DOHH2 (cell line): ENCODE data around the gene PRKN.

ENCODE experiments used
- H3F3A ChIP-seq: fragments of 200-600 bp; sonication (generic), shearing (Covaris generic); 2 replicates; pipeline ENCODE4 v1.6.0; 2016; ENCODE audit warnings: antibody characterized with exemption, mild to moderate bottlenecking; ENCODE audit not compliant: control insufficient read depth, insufficient read depth
- H3K27ac ChIP-seq: fragments of 200-600 bp; sonication (generic); 2 replicates; pipeline ENCODE4 v1.5.1; 2014; ENCODE audit warnings: low read depth, mild to moderate bottlenecking, low read length, moderate library complexity
- H3K27me3 ChIP-seq: fragments of 200-600 bp; sonication (generic); 2 replicates; pipeline ENCODE4 v1.6.1; 2014; ENCODE audit warnings: mild to moderate bottlenecking, low read length, mixed read lengths; ENCODE audit not compliant: control insufficient read depth
- H3K36me3 ChIP-seq: fragments of 200-600 bp; sonication (generic); 2 replicates; pipeline ENCODE4 v1.6.1; 2014; ENCODE audit warnings: mild to moderate bottlenecking, low read length, moderate library complexity, mixed read lengths; ENCODE audit not compliant: control insufficient read depth
- H3K4me1 ChIP-seq: fragments of 200-600 bp; sonication (generic); 2 replicates; pipeline ENCODE4 v1.6.1; 2014; ENCODE audit warnings: mild to moderate bottlenecking, low read length, mixed read lengths; ENCODE audit not compliant: control insufficient read depth
- H3K4me2 ChIP-seq: fragments of 200-600 bp; sonication (generic); 2 replicates; pipeline ENCODE4 v1.6.0; 2014; ENCODE audit warnings: mild to moderate bottlenecking, low read length, moderate library complexity
- H3K4me3 ChIP-seq: fragments of 200-600 bp; sonication (generic); 2 replicates; pipeline ENCODE4 v1.5.1; 2014; ENCODE audit warnings: mild to moderate bottlenecking, low read length, mixed read lengths
- H3K79me2 ChIP-seq: fragments of 200-600 bp; sonication (generic); 2 replicates; pipeline ENCODE4 v1.6.1; 2014; ENCODE audit warnings: mild to moderate bottlenecking, low read length, mixed read lengths; ENCODE audit not compliant: control insufficient read depth
- H3K9me2 ChIP-seq: fragments of 200-600 bp; sonication (generic); replicated peaks from 2 replicates; pipeline ENCODE4 v1.6.1; 2014; ENCODE audit warnings: mild to moderate bottlenecking, low read length, mixed read lengths; ENCODE audit not compliant: control insufficient read depth
- H3K9me3 ChIP-seq: fragments of 200-600 bp; sonication (generic); 2 replicates; pipeline ENCODE4 v1.6.1; 2014; ENCODE audit warnings: antibody characterized with exemption, low read length, mixed read lengths; ENCODE audit not compliant: control insufficient read depth, insufficient read depth
- H4K20me1 ChIP-seq: fragments of 200-600 bp; sonication (generic); 2 replicates; pipeline ENCODE4 v1.6.0; 2014; ENCODE audit warnings: low read depth, mild to moderate bottlenecking, antibody characterized with exemption, low read length, moderate library complexity; ENCODE audit not compliant: control insufficient read depth, insufficient read depth
- CTCF ChIP-seq: fragments of 200-600 bp; sonication (generic); IDR thresholded peaks from one replicate; pipeline ENCODE4 v1.5.1; 2014; ENCODE audit warnings: antibody characterized with exemption, mild to moderate bottlenecking, low read depth, low read length; ENCODE audit not compliant: poor library complexity, severe bottlenecking
- EZH2phosphoT487 ChIP-seq: fragments of 200-600 bp; sonication (generic); IDR thresholded peaks from 2 replicates; pipeline ENCODE4 v1.6.1; 2017; ENCODE audit warnings: borderline replicate concordance, mild to moderate bottlenecking, antibody characterized with exemption, low read length, moderate library complexity, mixed read lengths

The PRKN gene

GRCh38 chr6:161772176-161772575, 955.4 kb downstream of the PRKN start:
- H3K4me1 ChIP-seq: no peaks in the 10 kb centered on the region
- H3K9me3 ChIP-seq: no peaks in the 10 kb centered on the region
- TF ChIP-seq EZH2phosphoT487: no peak
- no peak for TF ChIP-seq CTCF
- no peaks in the 10 kb centered on the region for H4K20me1 ChIP-seq
- H3K79me2 ChIP-seq: no peaks in the 10 kb centered on the region
- no peaks in the 10 kb centered on the region for H3K36me3 ChIP-seq
- no peak overlapping the region for H3K4me3 ChIP-seq
- H3K27me3 ChIP-seq: no peaks in the 10 kb centered on the region
- no peaks in the 10 kb centered on the region for H3K9me2 ChIP-seq
- H3F3A ChIP-seq: no peaks in the 10 kb centered on the region
- no peak overlapping the region for H3K4me2 ChIP-seq
- no peak overlapping the region for H3K27ac ChIP-seq

GRCh38 chr6:161761966-161762365, 965.6 kb downstream of the PRKN start:
- Histone ChIP-seq H3K9me2 (no peaks in the 10 kb centered on the region), H4K20me1 (no peaks in the 10 kb centered on the region), H3K4me1 (no peaks in the 10 kb centered on the region), H3K27me3 (no peaks in the 10 kb centered on the region), H3K27ac (no peak overlapping the region), H3F3A (no peaks in the 10 kb centered on the region), H3K4me3 (no peak overlapping the region), H3K4me2 (no peak overlapping the region), H3K79me2 (no peaks in the 10 kb centered on the region), H3K36me3 (no peaks in the 10 kb centered on the region), H3K9me3 (no peaks in the 10 kb centered on the region)
- TF ChIP-seq EZH2phosphoT487: no peak

GRCh38 chr6:161755080-161755479, 972.5 kb downstream of the PRKN start:
- no peaks in the 10 kb centered on the region for H3K9me3 ChIP-seq
- no peaks in the 10 kb centered on the region for H3K36me3 ChIP-seq
- no peaks in the 10 kb centered on the region for H3K27me3 ChIP-seq
- no peaks in the 10 kb centered on the region for H4K20me1 ChIP-seq
- TF ChIP-seq EZH2phosphoT487 (no peak), CTCF (no peak)
- H3K9me2 ChIP-seq: no peaks in the 10 kb centered on the region
- H3K4me1 ChIP-seq: no peaks in the 10 kb centered on the region
- no peak overlapping the region for H3K27ac ChIP-seq
- H3K79me2 ChIP-seq: no peaks in the 10 kb centered on the region
- H3K4me2 ChIP-seq: no peak overlapping the region
- H3F3A ChIP-seq: no peaks in the 10 kb centered on the region
- H3K4me3 ChIP-seq: no peak overlapping the region

- no peaks in the 10 kb centered on the region for H3F3A ChIP-seq
- no peaks in the 10 kb centered on the region for H3K9me3 ChIP-seq
- no peak overlapping the region for H3K4me2 ChIP-seq
- H3K4me3 ChIP-seq: no peak overlapping the region
- no peaks in the 10 kb centered on the region for H4K20me1 ChIP-seq
- H3K4me1 ChIP-seq: no peaks in the 10 kb centered on the region
- no peaks in the 10 kb centered on the region for H3K79me2 ChIP-seq
- no peak overlapping the region for H3K27ac ChIP-seq
- H3K27me3 ChIP-seq: no peaks in the 10 kb centered on the region
- H3K36me3 ChIP-seq: no peaks in the 10 kb centered on the region
- H3K9me2 ChIP-seq: no peaks in the 10 kb centered on the region
- no peak for TF ChIP-seq CTCF
These were observed 976.9 kb downstream of the PRKN start for GRCh38 chr6:161750686-161751085.
